ENCODE data around the gene KCNAB3.

KCNAB3 gene

GRCh38 chr17:7881276-7882054 is 48.2 kb downstream of the KCNAB3 start:
- DNase-seq (ENCODE audit: low read depth in 2 of 3, low spot score in 1 of 3) = no peak

- DNase-seq (ENCODE audit: low read depth in 2 of 3, low spot score in 1 of 3) = no peak
Measured at GRCh38 chr17:7880076-7880868, 49.4 kb downstream of the KCNAB3 start.

- DNase-seq (ENCODE audit: low read depth in 2 of 3, low spot score in 1 of 3) = no peak
Measured at GRCh38 chr17:7878234-7878633, 51.4 kb downstream of the KCNAB3 start.

- no peak for DNase-seq (ENCODE audit: low read depth in 2 of 3, low spot score in 1 of 3)
Measured at GRCh38 chr17:7875804-7876370, 53.8 kb downstream of the KCNAB3 start.

GRCh38 chr17:7873051-7873450 is 56.6 kb downstream of the KCNAB3 start:
- DNase-seq (ENCODE audit: low read depth in 2 of 3, low spot score in 1 of 3) = no peak

All from stimulated activated CD4-positive, alpha-beta T cell treated with anti-CD3 and anti-CD28 coated beads, Interleukin-12 subunit alpha, Interleukin-12 subunit beta, amount 100 ng/mL, for 48 hours (primary cell).